ENCODE results near the gene DVL1.

DVL1 gene

DNA sequence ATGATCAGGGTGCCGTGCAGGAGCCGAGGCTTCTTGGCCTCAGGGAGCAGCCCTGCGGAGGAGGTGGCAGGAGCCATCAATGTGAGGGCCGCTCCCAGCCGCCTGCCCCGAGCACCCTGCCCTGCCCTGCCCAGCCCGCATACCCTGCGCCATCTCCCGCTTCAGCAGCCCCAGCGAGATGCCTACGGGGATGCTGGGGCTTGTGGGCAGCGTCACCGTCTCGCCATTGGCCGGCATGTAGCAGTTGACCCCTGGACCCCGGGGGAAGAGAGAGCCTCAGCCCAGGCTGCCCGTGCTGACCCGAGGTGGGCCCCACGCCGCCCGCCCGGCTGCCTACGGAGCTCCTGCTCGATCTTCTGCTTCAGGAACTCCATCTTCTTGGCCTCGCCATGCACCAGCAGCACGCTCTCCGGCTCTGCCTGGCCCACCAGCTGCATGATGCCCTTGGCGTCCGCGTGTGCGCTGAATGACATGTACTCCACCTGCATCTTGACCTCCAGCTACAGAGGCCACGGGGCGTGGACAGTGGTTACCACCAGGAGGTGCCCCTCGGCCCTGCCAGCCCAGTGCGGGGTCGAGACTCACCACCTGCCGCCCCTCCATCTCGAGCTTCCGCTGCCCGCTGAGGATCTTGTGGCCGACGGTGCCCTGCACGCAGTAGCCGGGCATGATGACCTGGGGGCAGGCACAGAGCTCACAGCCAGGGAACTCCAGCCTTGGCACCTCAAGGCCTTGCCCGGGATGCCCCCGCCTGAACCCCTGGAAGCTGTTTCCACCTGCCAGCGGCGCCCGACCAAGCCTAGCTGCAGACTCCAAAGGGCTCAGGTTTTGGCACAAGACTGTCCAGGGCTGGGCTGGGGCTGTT, 36.5 kb downstream of the DVL1 start:
- no peak for TF ChIP-seq CTCF (IDR thresholded peaks at IDR 0.05)

- TF ChIP-seq CTCF (IDR thresholded peaks at IDR 0.05): no peak
These were observed 37.8 kb downstream of the DVL1 start for GRCh38 chr1:1311107-1312104.

- no peak for TF ChIP-seq CTCF (IDR thresholded peaks at IDR 0.05)
These were observed 38.7 kb downstream of the DVL1 start for GRCh38 chr1:1310476-1311053.

GRCh38 chr1:1310109-1310385, 39.2 kb downstream of the DVL1 start:
- no peak for TF ChIP-seq CTCF (IDR thresholded peaks at IDR 0.05)

- TF ChIP-seq CTCF (IDR thresholded peaks at IDR 0.05): no peak
These were observed 39.7 kb downstream of the DVL1 start for GRCh38 chr1:1309251-1310108.

GRCh38 chr1:1308756-1309250, 40.4 kb downstream of the DVL1 start:
- no peak for TF ChIP-seq CTCF (IDR thresholded peaks at IDR 0.05)

Measured in LNCAP (cell line).